SU-DHL-6 (cell line): ENCODE measurements around the gene SPHK2.

ENCODE experiments used
- EZH2phosphoT487 ChIP-seq: fragments of 200-600 bp; sonication (generic), shearing (Covaris generic); conservative IDR thresholded peaks from 2 replicates; pipeline ENCODE4 v1.6.1; 2018; ENCODE audit warnings: mild to moderate bottlenecking, antibody characterized with exemption, low read length, moderate library complexity, mixed read lengths
- TF ChIP-seq, protein P1 (sequence below): fragments of 200-600 bp; sonication (generic); IDR thresholded peaks from one replicate; pipeline ENCODE4 v1.5.1; 2017; ENCODE audit warnings: antibody characterized with exemption, mild to moderate bottlenecking, low read length, moderate library complexity; ENCODE audit not compliant: insufficient read depth, poor library complexity, severe bottlenecking

DNA sequence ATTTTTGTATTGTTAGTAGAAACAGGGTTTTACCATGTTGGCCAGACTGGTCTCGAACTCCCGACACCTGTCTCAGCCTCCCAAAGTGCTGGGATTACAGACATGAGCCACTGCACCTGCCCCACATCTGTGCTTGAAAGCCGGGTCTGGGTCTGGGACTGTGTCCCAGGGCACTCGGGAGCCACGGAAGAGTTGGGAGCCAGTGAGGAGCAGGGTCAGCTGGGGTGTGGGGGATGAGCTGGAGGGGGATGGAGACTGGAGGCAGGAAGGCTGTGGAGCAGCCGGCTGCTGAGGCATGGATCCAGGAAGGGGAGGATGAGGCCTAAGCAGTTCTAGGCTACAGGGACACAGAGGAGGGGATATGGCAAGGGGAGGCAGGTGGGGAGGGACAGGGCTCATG, 23.5 kb upstream of the SPHK2 start:
- TF ChIP-seq, protein P1, sequence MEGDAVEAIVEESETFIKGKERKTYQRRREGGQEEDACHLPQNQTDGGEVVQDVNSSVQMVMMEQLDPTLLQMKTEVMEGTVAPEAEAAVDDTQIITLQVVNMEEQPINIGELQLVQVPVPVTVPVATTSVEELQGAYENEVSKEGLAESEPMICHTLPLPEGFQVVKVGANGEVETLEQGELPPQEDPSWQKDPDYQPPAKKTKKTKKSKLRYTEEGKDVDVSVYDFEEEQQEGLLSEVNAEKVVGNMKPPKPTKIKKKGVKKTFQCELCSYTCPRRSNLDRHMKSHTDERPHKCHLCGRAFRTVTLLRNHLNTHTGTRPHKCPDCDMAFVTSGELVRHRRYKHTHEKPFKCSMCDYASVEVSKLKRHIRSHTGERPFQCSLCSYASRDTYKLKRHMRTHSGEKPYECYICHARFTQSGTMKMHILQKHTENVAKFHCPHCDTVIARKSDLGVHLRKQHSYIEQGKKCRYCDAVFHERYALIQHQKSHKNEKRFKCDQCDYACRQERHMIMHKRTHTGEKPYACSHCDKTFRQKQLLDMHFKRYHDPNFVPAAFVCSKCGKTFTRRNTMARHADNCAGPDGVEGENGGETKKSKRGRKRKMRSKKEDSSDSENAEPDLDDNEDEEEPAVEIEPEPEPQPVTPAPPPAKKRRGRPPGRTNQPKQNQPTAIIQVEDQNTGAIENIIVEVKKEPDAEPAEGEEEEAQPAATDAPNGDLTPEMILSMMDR = no peak
- no peak for TF ChIP-seq EZH2phosphoT487
